ENCODE measurements around the gene RSPH9. TPM values are rescaled to one million over a fixed set of nuclear protein-coding genes. Genes with fewer than 3 reads are reported as not detected.
A peak's percentile ranks its signal among the peaks of the same experiment; 100 is the strongest.
"Not testable (repeated sequence)": the region's sequence is repeated elsewhere in the genome, so short reads cannot be mapped to it uniquely, and the experiment has no call there.

Gene RSPH9
- total RNA-seq, 4 donors from 2014 or later = 0.17 to 0.34 TPM; not detected in 2

GRCh38 chr6:43658161-43658560 is 13.3 kb downstream of the RSPH9 start:
- no peaks in the 10 kb centered on the region for H3K9me3 ChIP-seq
- no peak overlapping the region for H3K27ac ChIP-seq (replicated peaks in 1 of 4)
- DNase-seq (ENCODE audit: extremely low spot score) = no peak
- no peaks in the 10 kb centered on the region for H3K4me1 ChIP-seq
- intact Hi-C loops (cut with DNase I) = no loop called here
- TF ChIP-seq CTCF (IDR thresholded peaks at IDR 0.05) = no peak
- no peak for TF ChIP-seq POLR2AphosphoS5 (IDR thresholded peaks at IDR 0.05)
- TF ChIP-seq EP300 (IDR thresholded peaks at IDR 0.05) = no peak
- TF ChIP-seq POLR2A (IDR thresholded peaks at IDR 0.05; ENCODE audit: low read depth) = no peak
- H3K4me3 ChIP-seq = no peak overlapping the region
- H3K27me3 ChIP-seq = no peaks in the 10 kb centered on the region
- peaks cover 0 to 7% (median 0%) of the 10 kb centered on the region in 4 donors for H3K36me3 ChIP-seq
- WGBS = 92% methylated on average over 9 of the region's 9 CpGs

GRCh38 chr6:43662948-43663347 is 18.1 kb downstream of the RSPH9 start:
- H3K9me3 ChIP-seq; H3K27me3 ChIP-seq; H3K4me3 ChIP-seq; DNase-seq (ENCODE audit: extremely low spot score); intact Hi-C loops (cut with DNase I); H3K36me3 ChIP-seq; H3K27ac ChIP-seq (replicated peaks in 1 of 4): not testable (repeated sequence)
- WGBS = 93% methylated on average over 5 of the region's 5 CpGs
- H3K4me1 ChIP-seq = peaks cover 7 to 12% (median 11%) of the 10 kb centered on the region in 4 donors

- WGBS = 75% methylated on average over 1 of the region's 1 CpG
- Histone ChIP-seq H3K27ac (replicated peaks in 1 of 4) (no peak overlapping the region), H3K9me3 (no peaks in the 10 kb centered on the region), H3K4me1 (peaks cover 29 to 36% (median 34%) of the 10 kb centered on the region in 4 donors), H3K27me3 (no peaks in the 10 kb centered on the region), H3K36me3 (peaks cover 0 to 6% (median under 1%) of the 10 kb centered on the region in 4 donors), H3K4me3 (no peak overlapping the region)
- DNase-seq (ENCODE audit: extremely low spot score) = no peak
- intact Hi-C loops (cut with DNase I) = loop anchor here (5.0 kb wide), 1 partner anchor 102 kb away; no protein-coding TSS in a partner anchor
- no peak for TF ChIP-seq POLR2A (IDR thresholded peaks at IDR 0.05; ENCODE audit: low read depth)
These were observed 20.5 kb downstream of the RSPH9 start for GRCh38 chr6:43665376-43665775.

- 59% methylated on average over 4 of the region's 13 CpGs for WGBS
- no peaks in the 10 kb centered on the region for H3K9me3 ChIP-seq
- no peak overlapping the region for H3K27ac ChIP-seq (replicated peaks in 1 of 4)
- no peak for DNase-seq (ENCODE audit: extremely low spot score)
- peaks cover 5 to 16% (median 9%) of the 10 kb centered on the region in 4 donors for H3K36me3 ChIP-seq
- H3K4me1 ChIP-seq = peaks cover 32 to 38% (median 36%) of the 10 kb centered on the region in 4 donors
- intact Hi-C loops (cut with DNase I) = loop anchor here (2.0 to 5.0 kb wide), 2 partner anchors 101 to 412 kb away; no protein-coding TSS in a partner anchor
- no peaks in the 10 kb centered on the region for H3K27me3 ChIP-seq
- no peak overlapping the region for H3K4me3 ChIP-seq
- TF ChIP-seq CTCF (IDR thresholded peaks at IDR 0.05) (no peak), POLR2A (IDR thresholded peaks at IDR 0.05; ENCODE audit: low read depth) (no peak), POLR2AphosphoS5 (IDR thresholded peaks at IDR 0.05) (no peak), EP300 (IDR thresholded peaks at IDR 0.05) (no peak)
These were observed 21.5 kb downstream of the RSPH9 start for GRCh38 chr6:43666196-43666920.

GRCh38 chr6:43667245-43668150 is 22.7 kb downstream of the RSPH9 start:
- DNase-seq (ENCODE audit: extremely low spot score) = peak; percentile 96
- TF ChIP-seq CTCF (IDR thresholded peaks at IDR 0.05) (peak; percentile 93 to 98 (median 96)), EP300 (IDR thresholded peaks at IDR 0.05) (no peak), POLR2AphosphoS5 (IDR thresholded peaks at IDR 0.05) (peak; percentile 69 to 71)
- intact Hi-C loops (cut with DNase I) = loop anchor here (2.0 to 5.0 kb wide), 2 partner anchors 100 to 411 kb away; no protein-coding TSS in a partner anchor

More at GRCh38 chr6:43667245-43668150, 22.7 kb downstream of the RSPH9 start:
- H3K4me1 ChIP-seq = peaks cover 32 to 50% (median 45%) of the 10 kb centered on the region in 4 donors
- WGBS = 10% methylated on average over 13 of the region's 16 CpGs
- no peaks in the 10 kb centered on the region for H3K9me3 ChIP-seq
- H3K36me3 ChIP-seq = peaks cover 10 to 28% (median 21%) of the 10 kb centered on the region in 4 donors
- no peak overlapping the region for H3K27ac ChIP-seq (replicated peaks in 1 of 4)
- peak overlapping the region in 2 of 4 donors; percentile 20 to 25 for H3K4me3 ChIP-seq
- no peaks in the 10 kb centered on the region for H3K27me3 ChIP-seq

All from esophagus muscularis mucosa (tissue), 4 donors.